HCT116 (cell line): Measurements from ENCODE around the gene IRX3. TPM values are rescaled to one million over a fixed set of nuclear protein-coding genes. Genes with fewer than 3 reads are reported as not detected.

Experiments used
- ATAC-seq: fragments of 200-7000 bp; cut with Tn5 transposase; 2 replicates; pipeline ENCODE4 v1.9.1; 2020; ENCODE audit warnings: mild to moderate bottlenecking, moderate library complexity
- BruUV-seq: library from RNA; stranded (reverse); fragments of 400-500 nt; replicated peaks from 2 replicates; lab custom pipeline; 2021; lab: Mats Ljungman, UMichigan
- CTCF ChIA-PET: fragments of 300-600 bp; sonication (Branson Sonifier 250); formaldehyde crosslinking; loops from one replicate; lab custom pipeline; 2021; ENCODE audit warnings: antibody characterized with exemption; lab: Charles Lee
- POLR2A ChIA-PET: fragments of 300-600, 350-600 bp; sonication (Branson Sonifier 250); formaldehyde crosslinking; loops from one replicate; lab custom pipeline; 2021; ENCODE audit warnings: antibody characterized with exemption; lab: Charles Lee
- RAD21 ChIA-PET, 2 experiments: fragments of 300-600 bp; sonication (Branson Sonifier 250); formaldehyde crosslinking; loops; one replicate each; lab custom pipeline; 2023; ENCODE audit warnings: low total read pairs in 2 of 2; ENCODE audit not compliant: uncharacterized antibody in 2 of 2, unreplicated experiment in 2 of 2, low non-redundant PET in 1 of 2; lab: Charles Lee
- DNase-seq: peaks from one replicate; pipeline ENCODE4 v3.0.0-alpha.2; 2010; ENCODE audit warnings: low read depth, low spot score
- H2AFZ ChIP-seq: fragments of 200-600 bp; shearing (Covaris generic), sonication (generic); 2 replicates; pipeline ENCODE4 v1.6.1; 2017; ENCODE audit warnings: low read depth, mixed run types, mixed read lengths, antibody characterized with exemption, low read length; ENCODE audit not compliant: poor library complexity, severe bottlenecking
- H3K27ac ChIP-seq: 2 replicates; pipeline ENCODE4 v1.5.1; 2012; ENCODE audit warnings: low read depth, low read length
- H3K27me3 ChIP-seq: fragments of 200-600 bp; sonication (generic); 2 replicates; pipeline ENCODE4 v1.6.1; 2016; ENCODE audit warnings: mixed run types, low read length, mixed read lengths; ENCODE audit not compliant: insufficient read depth
- H3K36me3 ChIP-seq, 2 experiments: fragments of 200-500 bp in 1 of 2; fragments of 200-600 bp in 1 of 2; sonication (Bioruptor generic) in 1 of 2; sonication (generic) in 1 of 2; 2 replicates each; pipeline versions ENCODE4 v1.5.1 to v1.6.1; 2014 to 2016; ENCODE audit warnings: low read length in 2 of 2, inconsistent platforms in 1 of 2, mixed read lengths in 1 of 2, mixed run types in 1 of 2; ENCODE audit not compliant: insufficient read depth in 2 of 2, control insufficient read depth in 1 of 2
- H3K4me1 ChIP-seq, 2 experiments: fragments of 200-600 bp in 1 of 2; sonication (generic) in 1 of 2; 2 replicates each; pipeline versions ENCODE4 v1.5.1 to v1.6.1; 2012 to 2017; ENCODE audit warnings: low read length in 2 of 2, inconsistent platforms in 1 of 2, mild to moderate bottlenecking in 1 of 2, mixed read lengths in 1 of 2, mixed run types in 1 of 2, moderate library complexity in 1 of 2; ENCODE audit not compliant: insufficient read depth in 2 of 2, control insufficient read depth in 1 of 2
- H3K4me2 ChIP-seq: fragments of 200-600 bp; sonication (generic); 2 replicates; pipeline ENCODE4 v1.6.1; 2017; ENCODE audit warnings: mixed run types, low read length, mixed read lengths
- H3K4me3 ChIP-seq, 2 experiments: fragments of 200-600 bp in 1 of 2; sonication (generic) in 1 of 2; replicated peaks in 1 of 2; 2 replicates each; pipeline ENCODE4 v1.5.1; 2011 to 2016; ENCODE audit warnings: low read length in 2 of 2, control low read depth in 1 of 2, low read depth in 1 of 2, mild to moderate bottlenecking in 1 of 2, mixed read lengths in 1 of 2, mixed run types in 1 of 2
- H3K79me2 ChIP-seq: fragments of 200-600 bp; sonication (generic); 2 replicates; pipeline ENCODE4 v1.6.1; 2017; ENCODE audit warnings: mild to moderate bottlenecking, mixed run types, low read length, moderate library complexity, mixed read lengths; ENCODE audit not compliant: insufficient read depth
- H3K9ac ChIP-seq: fragments of 200-600 bp; sonication (generic); 2 replicates; pipeline ENCODE4 v1.6.1; 2016; ENCODE audit warnings: low read length, mixed read lengths
- H3K9me2 ChIP-seq: fragments of 200-600 bp; sonication (generic), shearing (Covaris generic); 2 replicates; pipeline ENCODE4 v1.6.1; 2017; ENCODE audit warnings: mixed run types, mild to moderate bottlenecking, moderate library complexity; ENCODE audit not compliant: insufficient read depth
- H3K9me3 ChIP-seq, 2 experiments: fragments of 200-500 bp in 1 of 2; fragments of 200-600 bp in 1 of 2; sonication (Bioruptor generic) in 1 of 2; sonication (generic) in 1 of 2; 2 replicates each; pipeline ENCODE4 v1.6.1; 2014 to 2017; ENCODE audit warnings: low read length in 2 of 2, mixed read lengths in 2 of 2, inconsistent platforms in 1 of 2, low read depth in 1 of 2, mild to moderate bottlenecking in 1 of 2, mixed run types in 1 of 2, moderate library complexity in 1 of 2; ENCODE audit not compliant: control insufficient read depth in 1 of 2, insufficient read depth in 1 of 2
- H4K20me1 ChIP-seq: fragments of 200-600 bp; sonication (generic), shearing (Covaris generic); 2 replicates; pipeline ENCODE4 v1.6.1; 2017; ENCODE audit warnings: mixed run types, mild to moderate bottlenecking, moderate library complexity; ENCODE audit not compliant: insufficient read depth
- ATF3 ChIP-seq: IDR thresholded peaks from 2 replicates; pipeline ENCODE4 v1.6.1; 2012
- CBX3 ChIP-seq: IDR thresholded peaks from 2 replicates; pipeline ENCODE4 v1.6.1; 2012; ENCODE audit warnings: low read depth
- ELF1 ChIP-seq: IDR thresholded peaks from 2 replicates; pipeline ENCODE4 v1.6.1; 2012; ENCODE audit warnings: low read depth, borderline replicate concordance
- EZH2phosphoT487 ChIP-seq: fragments of 200-600 bp; IDR thresholded peaks from 2 replicates; pipeline ENCODE4 v1.6.1; 2018; ENCODE audit warnings: antibody characterized with exemption, borderline replicate concordance
- FOSL1 ChIP-seq: IDR thresholded peaks from 2 replicates; pipeline ENCODE4 v1.6.1; 2012; ENCODE audit warnings: low read depth
- MAX ChIP-seq: IDR thresholded peaks from 2 replicates; pipeline ENCODE4 v1.6.1; 2012
- POLR2AphosphoS5 ChIP-seq: IDR thresholded peaks from 2 replicates; pipeline ENCODE4 v1.6.1; 2011; ENCODE audit warnings: mild to moderate bottlenecking, low read depth, low read length, moderate library complexity
- REST ChIP-seq: IDR thresholded peaks from 2 replicates; pipeline ENCODE4 v1.6.1; 2012; ENCODE audit warnings: low read depth
- SP1 ChIP-seq: IDR thresholded peaks from 2 replicates; pipeline ENCODE4 v1.6.1; 2012; ENCODE audit warnings: low read depth
- TCF7L2 ChIP-seq: IDR thresholded peaks from 2 replicates; pipeline ENCODE4 v1.7.0; 2011; ENCODE audit warnings: borderline replicate concordance, inconsistent platforms; ENCODE audit not compliant: insufficient read depth, insufficient read length; ENCODE audit errors: extremely low read depth
- YY1 ChIP-seq: IDR thresholded peaks from 2 replicates; pipeline ENCODE4 v1.6.1; 2011; ENCODE audit warnings: low read length, low read depth, moderate library complexity, mild to moderate bottlenecking; ENCODE audit not compliant: insufficient replicate concordance; ENCODE audit errors: extremely low read depth
- ZBTB33 ChIP-seq: IDR thresholded peaks from 2 replicates; pipeline ENCODE4 v1.6.1; 2011; ENCODE audit warnings: mild to moderate bottlenecking, low read length, moderate library complexity; ENCODE audit not compliant: insufficient replicate concordance; ENCODE audit errors: extremely low read depth
- ZFX ChIP-seq: fragments of 450-650 bp; IDR thresholded peaks from 2 replicates; pipeline ENCODE4 v1.6.1; 2017
- intact Hi-C: fragments of 100-400 bp; cut with micrococcal nuclease; formaldehyde crosslinking; loops from 2 replicates; pipeline ENCODE4 v1.10.0; 2022
- total RNA-seq: library from RNA; stranded (reverse); gene quantifications from one replicate; pipeline ENCODE4 v1.2.1, GENCODE V29; 2021; ENCODE audit not compliant: unreplicated experiment

The IRX3 gene
- total RNA-seq, 1 experiment from 2014 or later, result 2.0 TPM

- CTCF ChIA-PET, result no interaction called here
- no peaks in the 10 kb centered on the region for H3K9me2 ChIP-seq
- no peaks in the 10 kb centered on the region for H3K36me3 ChIP-seq
- intact Hi-C loops, result loop anchor here (10.0 kb wide), 1 partner anchor 333 kb away; no protein-coding TSS in a partner anchor
- POLR2A ChIA-PET, result no interaction called here
- peaks cover 0 to under 1% of the 10 kb centered on the region in 2 experiments; a peak in 1 of 4 replicates for H3K9me3 ChIP-seq
- no peak for ATAC-seq
- no peak overlapping the region for H3K4me3 ChIP-seq
- no peak overlapping the region for H3K27ac ChIP-seq
- no peak overlapping the region for H2AFZ ChIP-seq
- RAD21 ChIA-PET, result no interaction called here
- TF ChIP-seq ZFX (no peak), POLR2AphosphoS5 (no peak), EZH2phosphoT487 (no peak), SP1 (no peak), ATF3 (no peak), FOSL1 (no peak), CBX3 (no peak), TCF7L2 (no peak), ZBTB33 (no peak), ELF1 (no peak), REST (no peak), YY1 (no peak), MAX (no peak)
- DNase-seq, result no peak
- no peaks in the 10 kb centered on the region for H3K79me2 ChIP-seq
- no TSS peak for BruUV-seq
- H3K9ac ChIP-seq, result no peak overlapping the region
- no peaks in the 10 kb centered on the region for H3K27me3 ChIP-seq
- no peaks in the 10 kb centered on the region for H4K20me1 ChIP-seq
- no peak overlapping the region for H3K4me2 ChIP-seq
- peaks cover 7 to 8% of the 10 kb centered on the region in 2 experiments; a peak in 3 of 4 replicates for H3K4me1 ChIP-seq
Observed at GRCh38 chr16:54291656-54292487, 5.3 kb upstream of the IRX3 start.
